ENCODE measurements around the gene KIF4B. TPM values are rescaled to one million over a fixed set of nuclear protein-coding genes. Genes with fewer than 3 reads are reported as not detected.
A peak's percentile ranks its signal among the peaks of the same experiment; 100 is the strongest.

Gene KIF4B
- total and polyA plus RNA-seq, 2 of the 8 experiments (the other 6 are each of a cell fraction or from before 2014, with no cell fraction given) = 0.02 to 0.15 TPM

- Histone ChIP-seq H3K4me3 (ENCODE audit: extremely low read depth in 1 of 4, insufficient read depth in 2 of 4, low read depth in 3 of 4, low read length in 4 of 4) (no peak overlapping the region), H3K4me2 (ENCODE audit: insufficient read depth in 1 of 2, low read depth in 2 of 2, low read length in 2 of 2) (no peak overlapping the region)
- TF ChIP-seq RFX5 (IDR thresholded peaks at IDR 0.05; ENCODE audit: borderline replicate concordance, low read depth, low read length) = no peak
- peak; percentile 50; the same call in 1 of the 2 replicates for TF ChIP-seq TEAD4 (IDR thresholded peaks at IDR 0.05; ENCODE audit: low read depth, low read length)
- TF ChIP-seq SP1 (IDR thresholded peaks at IDR 0.05; ENCODE audit: low read depth, low read length) = peak; percentile 79; the same call in 1 of the 2 replicates
- TF ChIP-seq MAX (IDR thresholded peaks at IDR 0.05) = no peak
- no peak for TF ChIP-seq EGR1 (IDR thresholded peaks at IDR 0.05; ENCODE audit: borderline replicate concordance, low read depth, low read length)
- no peak for TF ChIP-seq JUN (IDR thresholded peaks at IDR 0.05; ENCODE audit: low read depth, low read length)
- TF ChIP-seq KDM5A (IDR thresholded peaks at IDR 0.05; ENCODE audit: low read length) = no peak
- TF ChIP-seq PHF8 (conservative IDR thresholded peaks at IDR 0.05; ENCODE audit: low read depth, low read length) = no peak
- no peak for TF ChIP-seq KDM4A (IDR thresholded peaks at IDR 0.05; ENCODE audit: low read depth, low read length, severe bottlenecking)
- TF ChIP-seq ASH2L (IDR thresholded peaks at IDR 0.05; ENCODE audit: low read length) = peak; percentile 50
- TF ChIP-seq RBBP5 (IDR thresholded peaks at IDR 0.05; ENCODE audit: borderline replicate concordance, low read depth, low read length) = 0 out of 2 replicates have a peak, but pooled peaks have one; percentile 45
- TF ChIP-seq ZNF274 (IDR thresholded peaks at IDR 0.05; ENCODE audit: borderline replicate concordance, extremely low read depth, low read length) = no peak
- no peak for TF ChIP-seq EZH2 (IDR thresholded peaks at IDR 0.05; ENCODE audit: low read depth, low read length, severe bottlenecking)
- no peak for TF ChIP-seq BCL11A (IDR thresholded peaks at IDR 0.05; ENCODE audit: low read depth in 2 of 2, low read length in 2 of 2)
- TF ChIP-seq TAF7 (optimal IDR thresholded peaks at IDR 0.05; ENCODE audit: borderline replicate concordance, low read depth, low read length) = no peak
Observed at GRCh38 chr5:155044591-155044990, 31.0 kb downstream of the KIF4B start.

More at GRCh38 chr5:155044591-155044990, 31.0 kb downstream of the KIF4B start:
- H2AFZ ChIP-seq (ENCODE audit: low read length) = no peak overlapping the region
- H2BK15ac ChIP-seq (ENCODE audit: low read length) = no peak overlapping the region
- no peak overlapping the region for H2BK120ac ChIP-seq (replicated peaks; ENCODE audit: low read depth, low read length)
- no peaks in the 10 kb centered on the region for H3K9me3 ChIP-seq (ENCODE audit: insufficient read depth in 2 of 2, low read depth in 1 of 2, low read length in 1 of 2)
- DNase-seq (ENCODE audit: low read depth in 1 of 2, low spot score in 2 of 2) = peak in 1 of 2 experiments; percentile 22
- H2BK20ac ChIP-seq (ENCODE audit: low read length) = no peak overlapping the region
- no peaks in the 10 kb centered on the region for H4K20me1 ChIP-seq (replicated peaks in 1 of 2; ENCODE audit: control insufficient read depth in 1 of 2, insufficient read depth in 2 of 2, low read length in 2 of 2)
- no peaks in the 10 kb centered on the region for H3K79me2 ChIP-seq (ENCODE audit: control insufficient read depth in 1 of 2, insufficient read depth in 2 of 2, low read length in 2 of 2)
- H3K56ac ChIP-seq (replicated peaks; ENCODE audit: insufficient read length, low read depth, low read length) = no peak overlapping the region
- no peaks in the 10 kb centered on the region for H3K27me3 ChIP-seq (replicated peaks in 1 of 4; ENCODE audit: control insufficient read depth in 3 of 4, extremely low read depth in 1 of 4, insufficient read depth in 3 of 4, low read length in 3 of 4)
- peaks cover 0 to 22% (median 8%) of the 10 kb centered on the region in 4 experiments; a peak in 4 of 7 replicates for H3K4me1 ChIP-seq (replicated peaks in 1 of 4; ENCODE audit: control insufficient read depth in 3 of 4, insufficient read depth in 4 of 4, low read length in 3 of 4)
- H3K36me3 ChIP-seq (ENCODE audit: control insufficient read depth in 2 of 4, insufficient read depth in 4 of 4, low read length in 3 of 4) = no peaks in the 10 kb centered on the region
- H3K14ac ChIP-seq (ENCODE audit: insufficient read length) = no peak overlapping the region
- H3K27ac ChIP-seq (ENCODE audit: low read depth, low read length) = no peak overlapping the region
- POLR2A ChIA-PET (ENCODE audit: partially characterized antibody) = interaction anchor here (1.2 kb wide), 1 partner anchor 16 kb away, joined by 3 read pairs; no protein-coding TSS in a partner anchor
- H3K23me2 ChIP-seq (ENCODE audit: low read depth, low read length) = no peaks in the 10 kb centered on the region
- no peak overlapping the region for H2BK12ac ChIP-seq (ENCODE audit: low read depth, low read length)
- no peak overlapping the region for H3K9ac ChIP-seq (replicated peaks in 1 of 4; ENCODE audit: extremely low read depth in 1 of 4, low read depth in 3 of 4, low read length in 3 of 4)
- CTCF ChIA-PET (ENCODE audit: partially characterized antibody) = interaction anchor here (0.8 to 1.7 kb wide), 4 partner anchors 10 to 216 kb away, joined by 3 read pairs; no protein-coding TSS in a partner anchor
- no peak for FAIRE-seq
- H3K4ac ChIP-seq (replicated peaks; ENCODE audit: insufficient read length, low read depth, low read length) = no peak overlapping the region
- no peak overlapping the region for H3K18ac ChIP-seq (ENCODE audit: extremely low read depth, low read length)
- no peak overlapping the region for H4K91ac ChIP-seq (replicated peaks; ENCODE audit: insufficient read length, low read length)
- no peak overlapping the region for H4K8ac ChIP-seq (ENCODE audit: extremely low read depth, insufficient read depth, low read length)
- no peak overlapping the region; the same call in 1 of the 2 replicates for H2BK5ac ChIP-seq (ENCODE audit: low read depth, low read length)
- H3K79me1 ChIP-seq (ENCODE audit: low read depth, low read length) = no peaks in the 10 kb centered on the region
- no peak overlapping the region for H2AK5ac ChIP-seq (ENCODE audit: low read depth, low read length)
- H4K5ac ChIP-seq (ENCODE audit: insufficient read length, low read depth, low read length) = no peak overlapping the region
- H3K23ac ChIP-seq (ENCODE audit: insufficient read length) = no peak overlapping the region

All from H1 (cell line).